Esophagus squamous epithelium (tissue), 4 donors: ENCODE results near the gene USH1G.

Source experiments
- CTCF ChIP-seq, 6 experiments: fragments of 450-650 bp in 4 of 6; fragments of 200-600 bp in 2 of 6; sonication (generic) in 2 of 6; IDR thresholded peaks; one replicate each; pipeline ENCODE4 v1.5.1; 2016 to 2019; ENCODE audit warnings: antibody characterized with exemption in 6 of 6, mild to moderate bottlenecking in 4 of 6, moderate library complexity in 4 of 6
- POLR2A ChIP-seq, 4 donors: fragments of 450-650 bp; IDR thresholded peaks; one replicate each; pipeline ENCODE4 v1.6.1; 2017; ENCODE audit warnings: antibody characterized with exemption in 4 of 4, mild to moderate bottlenecking in 4 of 4, moderate library complexity in 3 of 4

- TF ChIP-seq CTCF (IDR thresholded peaks at IDR 0.05) (no peak), POLR2A (IDR thresholded peaks at IDR 0.05) (no peak)
These were observed 48.7 kb upstream of the USH1G start for GRCh38 chr17:74971842-74972106.
